ENCODE measurements around the gene CYGB. TPM values are rescaled to one million over a fixed set of nuclear protein-coding genes. Genes with fewer than 3 reads are reported as not detected.

CYGB gene
- total and polyA plus RNA-seq, 9 of the 15 experiments (the other 6 are each of a cell fraction or from before 2014, with no cell fraction given), result 0.08 to 0.95 (median 0.18) TPM; not detected in 5

- TF ChIP-seq, protein P1, sequence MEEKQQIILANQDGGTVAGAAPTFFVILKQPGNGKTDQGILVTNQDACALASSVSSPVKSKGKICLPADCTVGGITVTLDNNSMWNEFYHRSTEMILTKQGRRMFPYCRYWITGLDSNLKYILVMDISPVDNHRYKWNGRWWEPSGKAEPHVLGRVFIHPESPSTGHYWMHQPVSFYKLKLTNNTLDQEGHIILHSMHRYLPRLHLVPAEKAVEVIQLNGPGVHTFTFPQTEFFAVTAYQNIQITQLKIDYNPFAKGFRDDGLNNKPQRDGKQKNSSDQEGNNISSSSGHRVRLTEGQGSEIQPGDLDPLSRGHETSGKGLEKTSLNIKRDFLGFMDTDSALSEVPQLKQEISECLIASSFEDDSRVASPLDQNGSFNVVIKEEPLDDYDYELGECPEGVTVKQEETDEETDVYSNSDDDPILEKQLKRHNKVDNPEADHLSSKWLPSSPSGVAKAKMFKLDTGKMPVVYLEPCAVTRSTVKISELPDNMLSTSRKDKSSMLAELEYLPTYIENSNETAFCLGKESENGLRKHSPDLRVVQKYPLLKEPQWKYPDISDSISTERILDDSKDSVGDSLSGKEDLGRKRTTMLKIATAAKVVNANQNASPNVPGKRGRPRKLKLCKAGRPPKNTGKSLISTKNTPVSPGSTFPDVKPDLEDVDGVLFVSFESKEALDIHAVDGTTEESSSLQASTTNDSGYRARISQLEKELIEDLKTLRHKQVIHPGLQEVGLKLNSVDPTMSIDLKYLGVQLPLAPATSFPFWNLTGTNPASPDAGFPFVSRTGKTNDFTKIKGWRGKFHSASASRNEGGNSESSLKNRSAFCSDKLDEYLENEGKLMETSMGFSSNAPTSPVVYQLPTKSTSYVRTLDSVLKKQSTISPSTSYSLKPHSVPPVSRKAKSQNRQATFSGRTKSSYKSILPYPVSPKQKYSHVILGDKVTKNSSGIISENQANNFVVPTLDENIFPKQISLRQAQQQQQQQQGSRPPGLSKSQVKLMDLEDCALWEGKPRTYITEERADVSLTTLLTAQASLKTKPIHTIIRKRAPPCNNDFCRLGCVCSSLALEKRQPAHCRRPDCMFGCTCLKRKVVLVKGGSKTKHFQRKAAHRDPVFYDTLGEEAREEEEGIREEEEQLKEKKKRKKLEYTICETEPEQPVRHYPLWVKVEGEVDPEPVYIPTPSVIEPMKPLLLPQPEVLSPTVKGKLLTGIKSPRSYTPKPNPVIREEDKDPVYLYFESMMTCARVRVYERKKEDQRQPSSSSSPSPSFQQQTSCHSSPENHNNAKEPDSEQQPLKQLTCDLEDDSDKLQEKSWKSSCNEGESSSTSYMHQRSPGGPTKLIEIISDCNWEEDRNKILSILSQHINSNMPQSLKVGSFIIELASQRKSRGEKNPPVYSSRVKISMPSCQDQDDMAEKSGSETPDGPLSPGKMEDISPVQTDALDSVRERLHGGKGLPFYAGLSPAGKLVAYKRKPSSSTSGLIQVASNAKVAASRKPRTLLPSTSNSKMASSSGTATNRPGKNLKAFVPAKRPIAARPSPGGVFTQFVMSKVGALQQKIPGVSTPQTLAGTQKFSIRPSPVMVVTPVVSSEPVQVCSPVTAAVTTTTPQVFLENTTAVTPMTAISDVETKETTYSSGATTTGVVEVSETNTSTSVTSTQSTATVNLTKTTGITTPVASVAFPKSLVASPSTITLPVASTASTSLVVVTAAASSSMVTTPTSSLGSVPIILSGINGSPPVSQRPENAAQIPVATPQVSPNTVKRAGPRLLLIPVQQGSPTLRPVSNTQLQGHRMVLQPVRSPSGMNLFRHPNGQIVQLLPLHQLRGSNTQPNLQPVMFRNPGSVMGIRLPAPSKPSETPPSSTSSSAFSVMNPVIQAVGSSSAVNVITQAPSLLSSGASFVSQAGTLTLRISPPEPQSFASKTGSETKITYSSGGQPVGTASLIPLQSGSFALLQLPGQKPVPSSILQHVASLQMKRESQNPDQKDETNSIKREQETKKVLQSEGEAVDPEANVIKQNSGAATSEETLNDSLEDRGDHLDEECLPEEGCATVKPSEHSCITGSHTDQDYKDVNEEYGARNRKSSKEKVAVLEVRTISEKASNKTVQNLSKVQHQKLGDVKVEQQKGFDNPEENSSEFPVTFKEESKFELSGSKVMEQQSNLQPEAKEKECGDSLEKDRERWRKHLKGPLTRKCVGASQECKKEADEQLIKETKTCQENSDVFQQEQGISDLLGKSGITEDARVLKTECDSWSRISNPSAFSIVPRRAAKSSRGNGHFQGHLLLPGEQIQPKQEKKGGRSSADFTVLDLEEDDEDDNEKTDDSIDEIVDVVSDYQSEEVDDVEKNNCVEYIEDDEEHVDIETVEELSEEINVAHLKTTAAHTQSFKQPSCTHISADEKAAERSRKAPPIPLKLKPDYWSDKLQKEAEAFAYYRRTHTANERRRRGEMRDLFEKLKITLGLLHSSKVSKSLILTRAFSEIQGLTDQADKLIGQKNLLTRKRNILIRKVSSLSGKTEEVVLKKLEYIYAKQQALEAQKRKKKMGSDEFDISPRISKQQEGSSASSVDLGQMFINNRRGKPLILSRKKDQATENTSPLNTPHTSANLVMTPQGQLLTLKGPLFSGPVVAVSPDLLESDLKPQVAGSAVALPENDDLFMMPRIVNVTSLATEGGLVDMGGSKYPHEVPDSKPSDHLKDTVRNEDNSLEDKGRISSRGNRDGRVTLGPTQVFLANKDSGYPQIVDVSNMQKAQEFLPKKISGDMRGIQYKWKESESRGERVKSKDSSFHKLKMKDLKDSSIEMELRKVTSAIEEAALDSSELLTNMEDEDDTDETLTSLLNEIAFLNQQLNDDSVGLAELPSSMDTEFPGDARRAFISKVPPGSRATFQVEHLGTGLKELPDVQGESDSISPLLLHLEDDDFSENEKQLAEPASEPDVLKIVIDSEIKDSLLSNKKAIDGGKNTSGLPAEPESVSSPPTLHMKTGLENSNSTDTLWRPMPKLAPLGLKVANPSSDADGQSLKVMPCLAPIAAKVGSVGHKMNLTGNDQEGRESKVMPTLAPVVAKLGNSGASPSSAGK (IDR thresholded peaks at IDR 0.05), result peak; percentile 16; the same call in 1 of the 2 replicates
- peak; percentile 62; the same call in 1 of the 2 replicates for TF ChIP-seq SPI1 (IDR thresholded peaks at IDR 0.05; ENCODE audit: borderline replicate concordance, low read depth, low read length)
- TF ChIP-seq, protein P2, sequence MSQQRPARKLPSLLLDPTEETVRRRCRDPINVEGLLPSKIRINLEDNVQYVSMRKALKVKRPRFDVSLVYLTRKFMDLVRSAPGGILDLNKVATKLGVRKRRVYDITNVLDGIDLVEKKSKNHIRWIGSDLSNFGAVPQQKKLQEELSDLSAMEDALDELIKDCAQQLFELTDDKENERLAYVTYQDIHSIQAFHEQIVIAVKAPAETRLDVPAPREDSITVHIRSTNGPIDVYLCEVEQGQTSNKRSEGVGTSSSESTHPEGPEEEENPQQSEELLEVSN (IDR thresholded peaks at IDR 0.05; ENCODE audit: borderline replicate concordance in 1 of 2, extremely low read depth in 1 of 2, insufficient read depth in 1 of 2, insufficient read length in 1 of 2, low read depth in 1 of 2, low read length in 1 of 2, poor library complexity in 1 of 2, severe bottlenecking in 1 of 2), result peak in 1 of 2 experiments; percentile 38
- TF ChIP-seq, protein P3, sequence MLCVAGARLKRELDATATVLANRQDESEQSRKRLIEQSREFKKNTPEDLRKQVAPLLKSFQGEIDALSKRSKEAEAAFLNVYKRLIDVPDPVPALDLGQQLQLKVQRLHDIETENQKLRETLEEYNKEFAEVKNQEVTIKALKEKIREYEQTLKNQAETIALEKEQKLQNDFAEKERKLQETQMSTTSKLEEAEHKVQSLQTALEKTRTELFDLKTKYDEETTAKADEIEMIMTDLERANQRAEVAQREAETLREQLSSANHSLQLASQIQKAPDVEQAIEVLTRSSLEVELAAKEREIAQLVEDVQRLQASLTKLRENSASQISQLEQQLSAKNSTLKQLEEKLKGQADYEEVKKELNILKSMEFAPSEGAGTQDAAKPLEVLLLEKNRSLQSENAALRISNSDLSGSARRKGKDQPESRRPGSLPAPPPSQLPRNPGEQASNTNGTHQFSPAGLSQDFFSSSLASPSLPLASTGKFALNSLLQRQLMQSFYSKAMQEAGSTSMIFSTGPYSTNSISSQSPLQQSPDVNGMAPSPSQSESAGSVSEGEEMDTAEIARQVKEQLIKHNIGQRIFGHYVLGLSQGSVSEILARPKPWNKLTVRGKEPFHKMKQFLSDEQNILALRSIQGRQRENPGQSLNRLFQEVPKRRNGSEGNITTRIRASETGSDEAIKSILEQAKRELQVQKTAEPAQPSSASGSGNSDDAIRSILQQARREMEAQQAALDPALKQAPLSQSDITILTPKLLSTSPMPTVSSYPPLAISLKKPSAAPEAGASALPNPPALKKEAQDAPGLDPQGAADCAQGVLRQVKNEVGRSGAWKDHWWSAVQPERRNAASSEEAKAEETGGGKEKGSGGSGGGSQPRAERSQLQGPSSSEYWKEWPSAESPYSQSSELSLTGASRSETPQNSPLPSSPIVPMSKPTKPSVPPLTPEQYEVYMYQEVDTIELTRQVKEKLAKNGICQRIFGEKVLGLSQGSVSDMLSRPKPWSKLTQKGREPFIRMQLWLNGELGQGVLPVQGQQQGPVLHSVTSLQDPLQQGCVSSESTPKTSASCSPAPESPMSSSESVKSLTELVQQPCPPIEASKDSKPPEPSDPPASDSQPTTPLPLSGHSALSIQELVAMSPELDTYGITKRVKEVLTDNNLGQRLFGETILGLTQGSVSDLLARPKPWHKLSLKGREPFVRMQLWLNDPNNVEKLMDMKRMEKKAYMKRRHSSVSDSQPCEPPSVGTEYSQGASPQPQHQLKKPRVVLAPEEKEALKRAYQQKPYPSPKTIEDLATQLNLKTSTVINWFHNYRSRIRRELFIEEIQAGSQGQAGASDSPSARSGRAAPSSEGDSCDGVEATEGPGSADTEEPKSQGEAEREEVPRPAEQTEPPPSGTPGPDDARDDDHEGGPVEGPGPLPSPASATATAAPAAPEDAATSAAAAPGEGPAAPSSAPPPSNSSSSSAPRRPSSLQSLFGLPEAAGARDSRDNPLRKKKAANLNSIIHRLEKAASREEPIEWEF (CRISPR knock-in tag; IDR thresholded peaks at IDR 0.05), result peak; percentile 29; the same call in 1 of the 2 replicates
Measured at GRCh38 chr17:76530095-76530723, 7.3 kb downstream of the CYGB start (continued).

Data from K562 (cell line).